GM23338 (cell line): ENCODE data around the gene PANX3. TPM values are rescaled to one million over a fixed set of nuclear protein-coding genes. Genes with fewer than 3 reads are reported as not detected.

ENCODE experiments used
- ATAC-seq: fragments of 200-7000 bp; cut with Tn5 transposase; 3 replicates; pipeline ENCODE4 v1.9.1; 2020
- DNase-seq: peaks from one replicate; pipeline ENCODE4 v3.0.0-alpha.2; 2015; ENCODE audit warnings: low spot score
- H2AFZ ChIP-seq: fragments of 200-600 bp; sonication (generic); 2 replicates; pipeline ENCODE4 v1.8.0; 2016; ENCODE audit warnings: antibody characterized with exemption, mild to moderate bottlenecking, moderate library complexity
- H3F3A ChIP-seq: fragments of 200-600 bp; sonication (generic); replicated peaks from 2 replicates; pipeline ENCODE4 v1.8.0; 2017; ENCODE audit warnings: antibody characterized with exemption, mixed run types, low read depth
- H3K27ac ChIP-seq: fragments of 200-600 bp; sonication (generic); 2 replicates; pipeline ENCODE4 v1.6.1; 2016; ENCODE audit warnings: low read depth
- H3K27me3 ChIP-seq: fragments of 200-600 bp; sonication (generic); 2 replicates; pipeline ENCODE4 v1.8.0; 2016; ENCODE audit warnings: mild to moderate bottlenecking, mixed run types, moderate library complexity; ENCODE audit not compliant: insufficient read depth
- H3K36me3 ChIP-seq: fragments of 200-600 bp; sonication (generic); 2 replicates; pipeline ENCODE4 v1.8.0; 2016; ENCODE audit warnings: mild to moderate bottlenecking; ENCODE audit not compliant: insufficient read depth
- H3K4me1 ChIP-seq: fragments of 200-600 bp; sonication (generic); 2 replicates; pipeline ENCODE4 v1.8.0; 2016; ENCODE audit warnings: mild to moderate bottlenecking, moderate library complexity; ENCODE audit not compliant: insufficient read depth
- H3K4me2 ChIP-seq: fragments of 200-600 bp; sonication (generic); 2 replicates; pipeline ENCODE4 v1.7.1; 2017; ENCODE audit warnings: mixed run types
- H3K4me3 ChIP-seq: fragments of 200-600 bp; sonication (generic); 2 replicates; pipeline ENCODE4 v1.6.1; 2016; ENCODE audit warnings: mixed run types
- H3K79me2 ChIP-seq: fragments of 200-600 bp; sonication (generic); replicated peaks from 2 replicates; pipeline ENCODE4 v1.8.0; 2017; ENCODE audit warnings: mild to moderate bottlenecking; ENCODE audit not compliant: insufficient read depth
- H3K9me2 ChIP-seq: fragments of 200-600 bp; sonication (generic); 2 replicates; pipeline ENCODE4 v1.8.0; 2017; ENCODE audit not compliant: insufficient read depth
- H4K20me1 ChIP-seq: fragments of 200-600 bp; sonication (generic); replicated peaks from 2 replicates; pipeline ENCODE4 v1.8.0; 2017; ENCODE audit warnings: mild to moderate bottlenecking; ENCODE audit not compliant: insufficient read depth
- H3K27ac Mint-ChIP-seq: 2 replicates; pipeline ENCODE4 v1.8.0; 2020; ENCODE audit warnings: inconsistent platforms, mild to moderate bottlenecking, moderate library complexity, mixed read lengths
- H3K27me3 Mint-ChIP-seq: 3 replicates; pipeline ENCODE4 v1.8.0; 2022; ENCODE audit warnings: low read depth, mild to moderate bottlenecking, moderate library complexity, mixed read lengths, inconsistent platforms; ENCODE audit not compliant: insufficient read depth, poor library complexity
- H3K36me3 Mint-ChIP-seq: 3 replicates; pipeline ENCODE4 v1.8.0; 2021; ENCODE audit warnings: low read depth, mild to moderate bottlenecking, inconsistent platforms, moderate library complexity, mixed read lengths
- H3K4me1 Mint-ChIP-seq: 3 replicates; pipeline ENCODE4 v1.8.0; 2020; ENCODE audit warnings: mild to moderate bottlenecking, inconsistent platforms, mixed read lengths
- H3K4me3 Mint-ChIP-seq: 3 replicates; pipeline ENCODE4 v1.8.0; 2021; ENCODE audit warnings: moderate library complexity, mild to moderate bottlenecking, inconsistent platforms, mixed read lengths
- H3K9me3 Mint-ChIP-seq: 3 replicates; pipeline ENCODE4 v1.8.0; 2020; ENCODE audit warnings: moderate library complexity, mild to moderate bottlenecking, inconsistent platforms, mixed read lengths
- CREB1 ChIP-seq: fragments of 250-450 bp; sonication (Bioruptor Pico); IDR thresholded peaks from 2 replicates; pipeline ENCODE4 v1.5.0; 2020; ENCODE audit warnings: low read depth, mild to moderate bottlenecking, moderate library complexity
- EZH2 ChIP-seq: fragments of 200-600 bp; sonication (generic); IDR thresholded peaks from one replicate; pipeline ENCODE4 v1.8.0; 2017; ENCODE audit warnings: antibody characterized with exemption, mild to moderate bottlenecking, low read depth; ENCODE audit not compliant: unreplicated experiment
- EZH2phosphoT487 ChIP-seq: fragments of 200-600 bp; sonication (generic); IDR thresholded peaks from one replicate; pipeline ENCODE4 v1.8.1; 2018; ENCODE audit warnings: antibody characterized with exemption; ENCODE audit not compliant: unreplicated experiment
- POLR2AphosphoS5 ChIP-seq: IDR thresholded peaks from 2 replicates; pipeline ENCODE4 v1.6.1; 2016; ENCODE audit warnings: antibody characterized with exemption, low read depth
- STAT1 ChIP-seq: IDR thresholded peaks from one replicate; pipeline ENCODE4 v1.6.1; 2016; ENCODE audit warnings: antibody characterized with exemption; ENCODE audit not compliant: unreplicated experiment
- ZNF114 ChIP-seq: fragments of 250-450 bp; sonication (Bioruptor Pico); IDR thresholded peaks from 2 replicates; pipeline ENCODE4 v1.5.0; 2020; ENCODE audit warnings: mild to moderate bottlenecking, moderate library complexity
- polyA plus RNA-seq: library from polyadenylated mRNA; unstranded; fragments of >200 nt; fragmentation: Nextera tagmentation; extraction: Ambion mirVana; gene quantifications from 2 replicates; pipeline ENCODE4 v1.2.1, GENCODE V29; 2016
- total RNA-seq: library from RNA; depleted of rRNA; stranded (reverse); fragments of >200 nt; shearing (Covaris generic); gene quantifications from 2 replicates; pipeline ENCODE4 v1.2.3, GENCODE V29; 2014
- TF ChIP-seq, protein P1 (sequence below): IDR thresholded peaks from 2 replicates; pipeline ENCODE4 v1.6.1; 2016; ENCODE audit warnings: antibody characterized with exemption
- TF ChIP-seq, protein P2 (sequence below): IDR thresholded peaks from one replicate; pipeline ENCODE4 v1.6.1; 2018; ENCODE audit warnings: antibody characterized with exemption; ENCODE audit not compliant: unreplicated experiment
- TF ChIP-seq, protein P3 (sequence below), 2 experiments: fragments of 200-600 bp in 1 of 2; sonication (generic) in 1 of 2; conservative IDR thresholded peaks; 2 replicates each; pipeline versions ENCODE4 v1.5.1 to v1.6.1; 2016 to 2017; ENCODE audit warnings: antibody characterized with exemption in 2 of 2, low read depth in 2 of 2, mild to moderate bottlenecking in 2 of 2, moderate library complexity in 1 of 2

PANX3 gene
- total and polyA plus RNA-seq, 2 experiments from 2014 or later: not detected

DNA sequence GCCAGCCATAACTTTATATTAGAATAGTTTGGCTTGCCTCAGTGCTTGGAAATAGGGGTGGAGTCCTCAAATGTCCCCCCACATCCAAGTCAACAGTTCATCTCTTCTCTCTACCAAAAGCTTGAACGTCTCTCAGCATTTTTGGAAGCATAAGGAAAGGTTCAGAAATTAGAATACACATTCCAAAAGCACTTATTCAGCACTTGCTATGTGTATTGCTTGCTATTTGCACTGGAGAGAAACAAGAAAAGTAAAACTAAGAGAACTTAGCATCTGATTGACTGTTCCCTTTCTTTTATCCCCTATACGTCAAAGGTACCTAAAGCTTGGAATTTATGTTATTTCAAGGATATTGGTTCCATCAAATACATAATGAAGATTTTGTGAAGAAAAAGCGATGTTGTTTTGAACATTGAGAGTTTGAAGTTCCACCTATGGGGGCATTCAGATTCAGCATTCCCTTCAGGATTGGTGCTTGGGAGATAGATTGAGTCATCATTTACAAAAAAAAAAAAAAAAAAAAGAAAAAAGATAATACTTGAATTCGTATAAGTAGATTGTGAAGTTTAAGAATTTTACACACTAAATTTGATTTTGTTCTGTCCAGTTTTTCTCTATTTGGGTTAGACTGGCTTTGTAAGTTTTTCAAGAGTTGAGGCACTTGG lies 12.8 kb downstream of the PANX3 start:
- Histone ChIP-seq H3K79me2 (peaks cover 27% of the 10 kb centered on the region), H3K9me2 (no peaks in the 10 kb centered on the region), H3K4me1 (peaks cover 5% of the 10 kb centered on the region), H3K27me3 (peaks cover 4% of the 10 kb centered on the region; the same call in 1 of the 2 replicates), H3K4me3 (peak overlapping the region; percentile 96), H4K20me1 (peaks cover 14% of the 10 kb centered on the region; the same call in 1 of the 2 replicates), H3F3A (no peaks in the 10 kb centered on the region), H2AFZ (no peak overlapping the region), H3K27ac (no peak overlapping the region), H3K36me3 (peaks cover 27% of the 10 kb centered on the region), H3K4me2 (peak overlapping the region; percentile 97)
- Mint-ChIP-seq H3K27me3 (peaks cover 7% of the 10 kb centered on the region), H3K27ac (no peak overlapping the region), H3K4me1 (peaks cover 11% of the 10 kb centered on the region), H3K36me3 (peaks cover 33% of the 10 kb centered on the region), H3K4me3 (peak overlapping the region; percentile 94), H3K9me3 (no peaks in the 10 kb centered on the region)
- ATAC-seq (no peak), DNase-seq (no peak)
- TF ChIP-seq CREB1: no peak
- TF ChIP-seq, protein P1, sequence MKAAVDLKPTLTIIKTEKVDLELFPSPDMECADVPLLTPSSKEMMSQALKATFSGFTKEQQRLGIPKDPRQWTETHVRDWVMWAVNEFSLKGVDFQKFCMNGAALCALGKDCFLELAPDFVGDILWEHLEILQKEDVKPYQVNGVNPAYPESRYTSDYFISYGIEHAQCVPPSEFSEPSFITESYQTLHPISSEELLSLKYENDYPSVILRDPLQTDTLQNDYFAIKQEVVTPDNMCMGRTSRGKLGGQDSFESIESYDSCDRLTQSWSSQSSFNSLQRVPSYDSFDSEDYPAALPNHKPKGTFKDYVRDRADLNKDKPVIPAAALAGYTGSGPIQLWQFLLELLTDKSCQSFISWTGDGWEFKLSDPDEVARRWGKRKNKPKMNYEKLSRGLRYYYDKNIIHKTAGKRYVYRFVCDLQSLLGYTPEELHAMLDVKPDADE: no peak
- TF ChIP-seq STAT1: no peak
- TF ChIP-seq POLR2AphosphoS5: no peak
- TF ChIP-seq, protein P2, sequence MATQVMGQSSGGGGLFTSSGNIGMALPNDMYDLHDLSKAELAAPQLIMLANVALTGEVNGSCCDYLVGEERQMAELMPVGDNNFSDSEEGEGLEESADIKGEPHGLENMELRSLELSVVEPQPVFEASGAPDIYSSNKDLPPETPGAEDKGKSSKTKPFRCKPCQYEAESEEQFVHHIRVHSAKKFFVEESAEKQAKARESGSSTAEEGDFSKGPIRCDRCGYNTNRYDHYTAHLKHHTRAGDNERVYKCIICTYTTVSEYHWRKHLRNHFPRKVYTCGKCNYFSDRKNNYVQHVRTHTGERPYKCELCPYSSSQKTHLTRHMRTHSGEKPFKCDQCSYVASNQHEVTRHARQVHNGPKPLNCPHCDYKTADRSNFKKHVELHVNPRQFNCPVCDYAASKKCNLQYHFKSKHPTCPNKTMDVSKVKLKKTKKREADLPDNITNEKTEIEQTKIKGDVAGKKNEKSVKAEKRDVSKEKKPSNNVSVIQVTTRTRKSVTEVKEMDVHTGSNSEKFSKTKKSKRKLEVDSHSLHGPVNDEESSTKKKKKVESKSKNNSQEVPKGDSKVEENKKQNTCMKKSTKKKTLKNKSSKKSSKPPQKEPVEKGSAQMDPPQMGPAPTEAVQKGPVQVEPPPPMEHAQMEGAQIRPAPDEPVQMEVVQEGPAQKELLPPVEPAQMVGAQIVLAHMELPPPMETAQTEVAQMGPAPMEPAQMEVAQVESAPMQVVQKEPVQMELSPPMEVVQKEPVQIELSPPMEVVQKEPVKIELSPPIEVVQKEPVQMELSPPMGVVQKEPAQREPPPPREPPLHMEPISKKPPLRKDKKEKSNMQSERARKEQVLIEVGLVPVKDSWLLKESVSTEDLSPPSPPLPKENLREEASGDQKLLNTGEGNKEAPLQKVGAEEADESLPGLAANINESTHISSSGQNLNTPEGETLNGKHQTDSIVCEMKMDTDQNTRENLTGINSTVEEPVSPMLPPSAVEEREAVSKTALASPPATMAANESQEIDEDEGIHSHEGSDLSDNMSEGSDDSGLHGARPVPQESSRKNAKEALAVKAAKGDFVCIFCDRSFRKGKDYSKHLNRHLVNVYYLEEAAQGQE: no peak
- TF ChIP-seq EZH2: no peak
- TF ChIP-seq EZH2phosphoT487: no peak
- no peak for TF ChIP-seq ZNF114 (CRISPR knock-in tag)
- TF ChIP-seq, protein P3, sequence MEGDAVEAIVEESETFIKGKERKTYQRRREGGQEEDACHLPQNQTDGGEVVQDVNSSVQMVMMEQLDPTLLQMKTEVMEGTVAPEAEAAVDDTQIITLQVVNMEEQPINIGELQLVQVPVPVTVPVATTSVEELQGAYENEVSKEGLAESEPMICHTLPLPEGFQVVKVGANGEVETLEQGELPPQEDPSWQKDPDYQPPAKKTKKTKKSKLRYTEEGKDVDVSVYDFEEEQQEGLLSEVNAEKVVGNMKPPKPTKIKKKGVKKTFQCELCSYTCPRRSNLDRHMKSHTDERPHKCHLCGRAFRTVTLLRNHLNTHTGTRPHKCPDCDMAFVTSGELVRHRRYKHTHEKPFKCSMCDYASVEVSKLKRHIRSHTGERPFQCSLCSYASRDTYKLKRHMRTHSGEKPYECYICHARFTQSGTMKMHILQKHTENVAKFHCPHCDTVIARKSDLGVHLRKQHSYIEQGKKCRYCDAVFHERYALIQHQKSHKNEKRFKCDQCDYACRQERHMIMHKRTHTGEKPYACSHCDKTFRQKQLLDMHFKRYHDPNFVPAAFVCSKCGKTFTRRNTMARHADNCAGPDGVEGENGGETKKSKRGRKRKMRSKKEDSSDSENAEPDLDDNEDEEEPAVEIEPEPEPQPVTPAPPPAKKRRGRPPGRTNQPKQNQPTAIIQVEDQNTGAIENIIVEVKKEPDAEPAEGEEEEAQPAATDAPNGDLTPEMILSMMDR (conservative IDR thresholded peaks at IDR 0.05; ENCODE audit: low read depth in 2 of 2): no peak
